Endodermal cell (in vitro differentiated cells): ENCODE measurements around the gene THRA. TPM values are rescaled to one million over a fixed set of nuclear protein-coding genes. Genes with fewer than 3 reads are reported as not detected.

Source experiments
- DNase-seq: peaks from one replicate; pipeline ENCODE4 v3.0.0-alpha.2; 2017
- H3K27ac ChIP-seq: 2 replicates; pipeline ENCODE4 v1.5.1; 2013; ENCODE audit warnings: mild to moderate bottlenecking, low read depth, low read length, moderate library complexity
- H3K27me3 ChIP-seq: 2 replicates; pipeline ENCODE4 v1.6.1; 2013; ENCODE audit warnings: mild to moderate bottlenecking, low read length, moderate library complexity; ENCODE audit not compliant: insufficient read depth, control insufficient read depth, poor library complexity, severe bottlenecking
- H3K36me3 ChIP-seq: 2 replicates; pipeline ENCODE4 v1.7.0; 2013; ENCODE audit warnings: mild to moderate bottlenecking, low read length, moderate library complexity; ENCODE audit not compliant: control insufficient read depth, insufficient read depth
- H3K4me1 ChIP-seq: one replicate; pipeline ENCODE4 v1.7.0; 2013; ENCODE audit warnings: low read length; ENCODE audit not compliant: control insufficient read depth, insufficient read depth
- H3K4me3 ChIP-seq: 2 replicates; pipeline ENCODE4 v1.5.1; 2013; ENCODE audit warnings: mild to moderate bottlenecking, low read length, moderate library complexity
- H3K9ac ChIP-seq: 2 replicates; pipeline ENCODE4 v1.6.1; 2013; ENCODE audit warnings: mild to moderate bottlenecking, low read length, moderate library complexity; ENCODE audit not compliant: poor library complexity, severe bottlenecking; ENCODE audit errors: extremely low read depth
- H3K9me3 ChIP-seq: 2 replicates; pipeline ENCODE4 v1.6.1; 2013; ENCODE audit warnings: mild to moderate bottlenecking, low read length, moderate library complexity; ENCODE audit not compliant: control insufficient read depth
- H3K27ac Mint-ChIP-seq: 2 replicates; pipeline ENCODE4 v1.8.0; 2020; ENCODE audit warnings: mixed read lengths
- H3K27me3 Mint-ChIP-seq: 2 replicates; pipeline ENCODE4 v1.8.0; 2021; ENCODE audit warnings: mild to moderate bottlenecking, mixed read lengths; ENCODE audit not compliant: insufficient read depth
- H3K36me3 Mint-ChIP-seq: 2 replicates; pipeline ENCODE4 v1.8.0; 2020; ENCODE audit warnings: low read depth, mixed read lengths
- H3K4me1 Mint-ChIP-seq: 2 replicates; pipeline ENCODE4 v1.8.0; 2020; ENCODE audit warnings: mixed read lengths
- H3K4me3 Mint-ChIP-seq: 2 replicates; pipeline ENCODE4 v1.8.0; 2020; ENCODE audit warnings: mild to moderate bottlenecking, moderate library complexity, mixed read lengths
- H3K9me3 Mint-ChIP-seq: 2 replicates; pipeline ENCODE4 v1.8.0; 2020; ENCODE audit warnings: mild to moderate bottlenecking, mixed read lengths
- CTCF ChIP-seq: fragments of 200-600 bp; sonication (generic); conservative IDR thresholded peaks from 2 replicates; pipeline ENCODE4 v1.5.0; 2021; ENCODE audit warnings: antibody characterized with exemption, mild to moderate bottlenecking
- WGBS, 2 experiments: methylation state at CpG; one replicate each; pipeline versions ENCODE4 v1.1.5 to v1.1.7; 2013; ENCODE audit warnings: missing lambda C conversion rate in 2 of 2, mixed read lengths in 1 of 2; ENCODE audit not compliant: insufficient coverage in 1 of 2, insufficient read length in 1 of 2; 5-methylcytosine and 5-hydroxymethylcytosine counted together
- total RNA-seq, 2 donors: library from RNA; stranded (reverse); fragmentation: NEBNext Ultra II Directional in 1 of 2; extraction: Animal tissue kit (Norgen Biotek cat#: 25700) in 1 of 2; gene quantifications; 2 replicates in 1 of 2; 3 replicates in 1 of 2; pipeline ENCODE4 v1.2.1, GENCODE V29; 2021

Gene THRA
- total RNA-seq, 2 donors from 2014 or later, result 12.7 to 14.4 TPM

DNA sequence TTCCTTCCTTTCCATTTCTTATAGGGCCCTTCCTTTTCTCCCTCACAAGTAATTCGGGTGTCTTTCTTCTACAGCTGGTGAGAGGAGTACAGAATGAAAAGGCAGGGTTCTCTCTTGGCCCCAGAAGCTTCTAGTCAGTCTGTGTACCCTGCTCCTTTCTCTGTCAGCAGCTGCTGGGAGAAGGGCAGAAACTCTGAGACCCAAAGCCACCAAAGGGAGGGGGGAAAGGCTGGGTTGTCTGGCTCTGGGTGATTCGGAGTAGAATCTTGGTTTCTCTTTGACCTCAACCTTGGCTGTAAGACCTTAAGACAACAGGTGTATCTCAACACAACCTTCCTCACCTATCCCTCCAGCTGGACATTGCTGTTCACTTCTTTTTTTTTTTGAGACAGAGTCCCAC lies 40.9 kb downstream of the THRA start:
- Mint-ChIP-seq H3K27ac (no peak overlapping the region), H3K27me3 (peaks cover 88% of the 10 kb centered on the region), H3K9me3 (peaks cover 8% of the 10 kb centered on the region), H3K4me3 (no peak overlapping the region), H3K36me3 (peaks cover 1% of the 10 kb centered on the region), H3K4me1 (peaks cover 64% of the 10 kb centered on the region)
- no peak for TF ChIP-seq CTCF
- 81% methylated on average over 2 of the region's 2 CpGs; no CpG with 5 or more reads in 1 of the 2 experiments for WGBS, 2 experiments
- Histone ChIP-seq H3K9ac (no peak overlapping the region), H3K27me3 (peaks cover 42% of the 10 kb centered on the region), H3K36me3 (no peaks in the 10 kb centered on the region), H3K4me1 (peaks cover 14% of the 10 kb centered on the region), H3K27ac (no peak overlapping the region), H3K9me3 (no peaks in the 10 kb centered on the region), H3K4me3 (no peak overlapping the region)
- DNase-seq, result no peak

- H3K27me3 ChIP-seq, result peaks cover 36% of the 10 kb centered on the region
- peaks cover 11% of the 10 kb centered on the region for H3K4me1 ChIP-seq
- Mint-ChIP-seq H3K36me3 (no peaks in the 10 kb centered on the region), H3K9me3 (peaks cover under 1% of the 10 kb centered on the region), H3K4me3 (no peak overlapping the region), H3K27me3 (peaks cover 86% of the 10 kb centered on the region), H3K4me1 (peaks cover 65% of the 10 kb centered on the region), H3K27ac (no peak overlapping the region)
- no peak for DNase-seq
- no peaks in the 10 kb centered on the region for H3K9me3 ChIP-seq
- WGBS, 2 experiments, result 89 to 95% methylated on average over 1 to 3 of the region's 3 CpGs
- no peaks in the 10 kb centered on the region for H3K36me3 ChIP-seq
- H3K4me3 ChIP-seq, result no peak overlapping the region
- TF ChIP-seq CTCF, result no peak
- no peak overlapping the region for H3K9ac ChIP-seq
- H3K27ac ChIP-seq, result no peak overlapping the region
Measured at GRCh38 chr17:40104594-40105486, 42.1 kb downstream of the THRA start.

GRCh38 chr17:40105861-40106759 lies 43.3 kb downstream of the THRA start:
- Mint-ChIP-seq H3K27ac (no peak overlapping the region), H3K4me3 (no peak overlapping the region), H3K4me1 (peaks cover 71% of the 10 kb centered on the region), H3K36me3 (no peaks in the 10 kb centered on the region), H3K27me3 (peaks cover 87% of the 10 kb centered on the region), H3K9me3 (no peaks in the 10 kb centered on the region)
- Histone ChIP-seq H3K27ac (no peak overlapping the region), H3K27me3 (peaks cover 35% of the 10 kb centered on the region), H3K36me3 (no peaks in the 10 kb centered on the region), H3K9me3 (no peaks in the 10 kb centered on the region), H3K4me3 (no peak overlapping the region), H3K4me1 (peaks cover 9% of the 10 kb centered on the region), H3K9ac (no peak overlapping the region)
- DNase-seq, result no peak
- 88 to 90% methylated on average over 2 to 5 of the region's 5 CpGs for WGBS, 2 experiments
- no peak for TF ChIP-seq CTCF
